ENCODE results near the gene ATP11A.

DNA sequence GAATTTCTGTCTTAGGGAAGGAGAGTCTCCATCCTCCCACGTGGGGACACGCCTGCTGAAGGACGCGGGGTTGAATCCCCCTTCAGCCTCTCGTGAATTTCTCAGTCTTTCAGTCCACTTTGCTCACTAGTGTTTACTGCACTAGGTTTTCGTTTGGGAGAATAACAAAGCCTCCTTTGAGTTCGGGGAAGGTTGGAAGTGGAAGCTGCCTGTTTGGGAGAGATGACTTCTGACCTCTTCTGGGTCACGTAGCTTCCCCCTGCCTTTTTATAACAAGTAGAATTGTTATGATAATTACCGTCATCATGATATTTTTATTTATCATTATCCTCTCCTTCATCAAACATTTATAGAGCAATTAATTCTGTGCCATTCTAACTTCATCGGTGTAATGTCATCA, 60.7 kb downstream of the ATP11A start:
- TF ChIP-seq, protein P1, sequence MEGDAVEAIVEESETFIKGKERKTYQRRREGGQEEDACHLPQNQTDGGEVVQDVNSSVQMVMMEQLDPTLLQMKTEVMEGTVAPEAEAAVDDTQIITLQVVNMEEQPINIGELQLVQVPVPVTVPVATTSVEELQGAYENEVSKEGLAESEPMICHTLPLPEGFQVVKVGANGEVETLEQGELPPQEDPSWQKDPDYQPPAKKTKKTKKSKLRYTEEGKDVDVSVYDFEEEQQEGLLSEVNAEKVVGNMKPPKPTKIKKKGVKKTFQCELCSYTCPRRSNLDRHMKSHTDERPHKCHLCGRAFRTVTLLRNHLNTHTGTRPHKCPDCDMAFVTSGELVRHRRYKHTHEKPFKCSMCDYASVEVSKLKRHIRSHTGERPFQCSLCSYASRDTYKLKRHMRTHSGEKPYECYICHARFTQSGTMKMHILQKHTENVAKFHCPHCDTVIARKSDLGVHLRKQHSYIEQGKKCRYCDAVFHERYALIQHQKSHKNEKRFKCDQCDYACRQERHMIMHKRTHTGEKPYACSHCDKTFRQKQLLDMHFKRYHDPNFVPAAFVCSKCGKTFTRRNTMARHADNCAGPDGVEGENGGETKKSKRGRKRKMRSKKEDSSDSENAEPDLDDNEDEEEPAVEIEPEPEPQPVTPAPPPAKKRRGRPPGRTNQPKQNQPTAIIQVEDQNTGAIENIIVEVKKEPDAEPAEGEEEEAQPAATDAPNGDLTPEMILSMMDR (IDR thresholded peaks at IDR 0.05; ENCODE audit: low read depth, low read length) = no peak
- no peak for TF ChIP-seq EZH2phosphoT487 (IDR thresholded peaks at IDR 0.05; ENCODE audit: low read depth)
